Liver (tissue), 9 donors: ENCODE results near the gene AHDC1. TPM values are rescaled to one million over a fixed set of nuclear protein-coding genes. Genes with fewer than 3 reads are reported as not detected.

Source experiments
- DNase-seq: peaks from one replicate; pipeline ENCODE4 v3.0.0-alpha.2; 2017; ENCODE audit warnings: low spot score
- H3K27ac ChIP-seq, 2 donors: one replicate each; pipeline ENCODE4 v1.7.0; 2013; ENCODE audit warnings: inconsistent platforms in 2 of 2, low read length in 2 of 2, control low read depth in 1 of 2, low read depth in 1 of 2, mild to moderate bottlenecking in 1 of 2
- H3K27me3 ChIP-seq, 4 donors: one replicate each; pipeline versions ENCODE4 v1.6.1 to v1.7.0; 2013; ENCODE audit warnings: low read length in 3 of 4, inconsistent platforms in 1 of 4, mild to moderate bottlenecking in 1 of 4, moderate library complexity in 1 of 4; ENCODE audit not compliant: control insufficient read depth in 4 of 4, insufficient read depth in 4 of 4
- H3K36me3 ChIP-seq, 4 donors: one replicate each; pipeline versions ENCODE4 v1.6.1 to v1.7.0; 2013; ENCODE audit warnings: low read length in 3 of 4, mild to moderate bottlenecking in 3 of 4, low read depth in 1 of 4, moderate library complexity in 1 of 4; ENCODE audit not compliant: control insufficient read depth in 4 of 4, insufficient read depth in 3 of 4
- H3K4me1 ChIP-seq, 4 donors: one replicate each; pipeline versions ENCODE4 v1.6.1 to v1.7.0; 2013; ENCODE audit warnings: low read length in 3 of 4, mild to moderate bottlenecking in 3 of 4, moderate library complexity in 1 of 4; ENCODE audit not compliant: control insufficient read depth in 4 of 4, insufficient read depth in 4 of 4
- H3K4me3 ChIP-seq, 3 donors: one replicate each; pipeline versions ENCODE4 v1.6.1 to v1.7.0; 2013; ENCODE audit warnings: low read length in 3 of 3, control low read depth in 1 of 3, low read depth in 1 of 3, mild to moderate bottlenecking in 1 of 3
- H3K9ac ChIP-seq, 2 donors: one replicate each; pipeline ENCODE4 v1.7.0; 2013; ENCODE audit warnings: low read length in 2 of 2, mild to moderate bottlenecking in 2 of 2, moderate library complexity in 2 of 2, control low read depth in 1 of 2, low read depth in 1 of 2
- H3K9me3 ChIP-seq, 4 donors: one replicate each; pipeline versions ENCODE4 v1.6.1 to v1.7.0; 2013; ENCODE audit warnings: low read length in 3 of 4; ENCODE audit not compliant: control insufficient read depth in 4 of 4
- FOXA1 ChIP-seq: IDR thresholded peaks from 2 replicates; pipeline ENCODE4 v1.6.1; 2016; ENCODE audit warnings: antibody characterized with exemption
- FOXA2 ChIP-seq: IDR thresholded peaks from 2 replicates; pipeline ENCODE4 v1.6.1; 2016; ENCODE audit warnings: antibody characterized with exemption
- HNF4A ChIP-seq, 2 donors: conservative IDR thresholded peaks; 2 replicates each; pipeline ENCODE4 v1.6.1; 2016; ENCODE audit warnings: antibody characterized with exemption in 2 of 2, mild to moderate bottlenecking in 2 of 2
- JUND ChIP-seq, 2 donors: IDR thresholded peaks; 2 replicates each; pipeline ENCODE4 v1.6.1; 2016; ENCODE audit warnings: antibody characterized with exemption in 2 of 2
- NR2F2 ChIP-seq: IDR thresholded peaks from 2 replicates; pipeline ENCODE4 v1.6.1; 2016; ENCODE audit warnings: antibody characterized with exemption
- RAD21 ChIP-seq, 2 donors: IDR thresholded peaks; 2 replicates each; pipeline ENCODE4 v1.6.1; 2016; ENCODE audit warnings: antibody characterized with exemption in 2 of 2, mild to moderate bottlenecking in 2 of 2
- RXRA ChIP-seq, 2 donors: IDR thresholded peaks; 2 replicates each; pipeline ENCODE4 v1.6.1; 2017 to 2018; ENCODE audit warnings: antibody characterized with exemption in 2 of 2, mild to moderate bottlenecking in 1 of 2
- SP1 ChIP-seq: IDR thresholded peaks from 2 replicates; pipeline ENCODE4 v1.6.1; 2018; ENCODE audit warnings: antibody characterized with exemption, mild to moderate bottlenecking
- TAF1 ChIP-seq: conservative IDR thresholded peaks from 2 replicates; pipeline ENCODE4 v1.6.1; 2016; ENCODE audit warnings: antibody characterized with exemption, mild to moderate bottlenecking
- WGBS: extraction: QIAGEN DNeasy Blood & Tissue Kit; methylation state at CpG from one replicate; pipeline ENCODE4 v1.1.7; 2013; 5-methylcytosine and 5-hydroxymethylcytosine counted together
- polyA plus RNA-seq, 2 donors: library from polyadenylated mRNA; stranded (reverse) in 1 of 2; unstranded in 1 of 2; fragments of 200-250 nt in 1 of 2; fragments of >200 nt in 1 of 2; fragmentation: Nextera tagmentation in 1 of 2; extraction: Ambion mirVana in 1 of 2; gene quantifications; one replicate each; pipeline versions ENCODE4 v1.2.1 to v1.2.3, GENCODE V29; 2013 to 2015
- total RNA-seq, 2 donors: library from RNA; depleted of rRNA; stranded (reverse); fragments of >200 nt; gene quantifications; one replicate each; pipeline ENCODE4 v1.2.3, GENCODE V29; 2014
- TF ChIP-seq, protein P1 (sequence below): IDR thresholded peaks from 2 replicates; pipeline ENCODE4 v1.6.1; 2016; ENCODE audit warnings: antibody characterized with exemption
- TF ChIP-seq, protein P2 (sequence below): IDR thresholded peaks from 2 replicates; pipeline ENCODE4 v1.6.1; 2016; ENCODE audit warnings: antibody characterized with exemption, mild to moderate bottlenecking
- TF ChIP-seq, protein P3 (sequence below): fragments of 150-350 bp; IDR thresholded peaks from 2 replicates; pipeline ENCODE4 v1.5.1; 2017; ENCODE audit warnings: improper control_type of control experiment, low read depth, low read length; ENCODE audit not compliant: missing input control
- TF ChIP-seq, protein P4 (sequence below): IDR thresholded peaks from 2 replicates; pipeline ENCODE4 v1.6.1; 2016; ENCODE audit warnings: antibody characterized with exemption
- donor health status: healthy.
- donor health status: healthy.
- donor health status: healthy.
- donor health status: healthy.
- donor health status: healthy.

AHDC1 gene
- total and polyA plus RNA-seq, 4 donors, result 2.4 to 6.5 (median 5.5) TPM

DNA sequence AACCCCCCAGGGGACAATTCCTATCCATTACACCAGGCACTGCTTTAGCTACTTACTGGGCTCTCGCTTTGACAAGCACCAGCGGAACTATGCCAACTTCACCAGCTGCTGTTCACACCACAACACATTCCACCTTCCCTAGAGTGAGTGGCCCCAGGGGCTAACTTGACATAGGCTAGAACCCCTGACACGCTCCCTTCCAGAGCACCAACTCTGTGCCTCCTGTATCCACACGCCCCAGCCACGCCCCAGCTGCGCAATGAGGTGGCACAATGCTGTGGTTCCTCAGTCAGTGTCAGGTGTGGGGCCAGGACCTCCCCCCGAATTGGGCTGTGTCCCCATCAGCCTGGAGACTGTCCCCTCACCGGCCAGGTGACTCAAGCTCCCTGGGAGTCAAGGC is 42.7 kb upstream of the AHDC1 start:
- no peaks in the 10 kb centered on the region for H3K36me3 ChIP-seq
- TF ChIP-seq, protein P1, sequence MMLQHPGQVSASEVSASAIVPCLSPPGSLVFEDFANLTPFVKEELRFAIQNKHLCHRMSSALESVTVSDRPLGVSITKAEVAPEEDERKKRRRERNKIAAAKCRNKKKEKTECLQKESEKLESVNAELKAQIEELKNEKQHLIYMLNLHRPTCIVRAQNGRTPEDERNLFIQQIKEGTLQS, result no peak
- no peak for TF ChIP-seq FOXA2
- no peak overlapping the region for H3K4me3 ChIP-seq
- H3K9ac ChIP-seq, result no peak overlapping the region
- 93% methylated on average over 8 of the region's 8 CpGs for WGBS
- H3K27ac ChIP-seq, result no peak overlapping the region
- H3K27me3 ChIP-seq, result no peaks in the 10 kb centered on the region
- H3K4me1 ChIP-seq, result no peaks in the 10 kb centered on the region
- no peak for DNase-seq
- H3K9me3 ChIP-seq, result no peaks in the 10 kb centered on the region

DNA sequence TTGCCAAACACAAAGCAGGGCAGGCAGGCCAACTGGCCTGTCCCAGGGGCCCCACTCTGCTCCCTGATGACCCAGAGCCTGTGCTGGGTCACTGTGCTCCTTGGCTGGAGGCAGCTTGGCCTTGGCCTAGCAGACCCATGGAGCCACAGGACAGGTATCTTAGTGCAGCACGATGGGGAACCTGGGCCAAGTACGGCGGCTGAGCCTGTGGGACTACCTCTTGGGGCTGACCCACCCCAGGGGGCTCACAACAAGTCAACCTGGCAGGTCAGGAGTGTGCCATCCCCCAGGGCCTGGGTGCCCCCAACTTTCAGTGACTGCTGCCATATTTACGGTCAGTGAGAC is 41.1 kb upstream of the AHDC1 start:
- Histone ChIP-seq H3K36me3 (no peaks in the 10 kb centered on the region), H3K27me3 (no peaks in the 10 kb centered on the region), H3K4me1 (no peaks in the 10 kb centered on the region), H3K27ac (no peak overlapping the region), H3K9me3 (no peaks in the 10 kb centered on the region), H3K4me3 (no peak overlapping the region), H3K9ac (no peak overlapping the region)
- 98% methylated on average over 4 of the region's 4 CpGs for WGBS
- DNase-seq, result no peak
- TF ChIP-seq RXRA (IDR thresholded peaks at IDR 0.05) (no peak), FOXA2 (no peak), SP1 (no peak), RAD21 (IDR thresholded peaks at IDR 0.05) (no peak), FOXA1 (no peak), TAF1 (no peak), JUND (IDR thresholded peaks at IDR 0.05) (no peak), NR2F2 (no peak), HNF4A (conservative IDR thresholded peaks at IDR 0.05) (no peak)
- TF ChIP-seq, protein P2, sequence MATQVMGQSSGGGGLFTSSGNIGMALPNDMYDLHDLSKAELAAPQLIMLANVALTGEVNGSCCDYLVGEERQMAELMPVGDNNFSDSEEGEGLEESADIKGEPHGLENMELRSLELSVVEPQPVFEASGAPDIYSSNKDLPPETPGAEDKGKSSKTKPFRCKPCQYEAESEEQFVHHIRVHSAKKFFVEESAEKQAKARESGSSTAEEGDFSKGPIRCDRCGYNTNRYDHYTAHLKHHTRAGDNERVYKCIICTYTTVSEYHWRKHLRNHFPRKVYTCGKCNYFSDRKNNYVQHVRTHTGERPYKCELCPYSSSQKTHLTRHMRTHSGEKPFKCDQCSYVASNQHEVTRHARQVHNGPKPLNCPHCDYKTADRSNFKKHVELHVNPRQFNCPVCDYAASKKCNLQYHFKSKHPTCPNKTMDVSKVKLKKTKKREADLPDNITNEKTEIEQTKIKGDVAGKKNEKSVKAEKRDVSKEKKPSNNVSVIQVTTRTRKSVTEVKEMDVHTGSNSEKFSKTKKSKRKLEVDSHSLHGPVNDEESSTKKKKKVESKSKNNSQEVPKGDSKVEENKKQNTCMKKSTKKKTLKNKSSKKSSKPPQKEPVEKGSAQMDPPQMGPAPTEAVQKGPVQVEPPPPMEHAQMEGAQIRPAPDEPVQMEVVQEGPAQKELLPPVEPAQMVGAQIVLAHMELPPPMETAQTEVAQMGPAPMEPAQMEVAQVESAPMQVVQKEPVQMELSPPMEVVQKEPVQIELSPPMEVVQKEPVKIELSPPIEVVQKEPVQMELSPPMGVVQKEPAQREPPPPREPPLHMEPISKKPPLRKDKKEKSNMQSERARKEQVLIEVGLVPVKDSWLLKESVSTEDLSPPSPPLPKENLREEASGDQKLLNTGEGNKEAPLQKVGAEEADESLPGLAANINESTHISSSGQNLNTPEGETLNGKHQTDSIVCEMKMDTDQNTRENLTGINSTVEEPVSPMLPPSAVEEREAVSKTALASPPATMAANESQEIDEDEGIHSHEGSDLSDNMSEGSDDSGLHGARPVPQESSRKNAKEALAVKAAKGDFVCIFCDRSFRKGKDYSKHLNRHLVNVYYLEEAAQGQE, result no peak
- TF ChIP-seq, protein P3, sequence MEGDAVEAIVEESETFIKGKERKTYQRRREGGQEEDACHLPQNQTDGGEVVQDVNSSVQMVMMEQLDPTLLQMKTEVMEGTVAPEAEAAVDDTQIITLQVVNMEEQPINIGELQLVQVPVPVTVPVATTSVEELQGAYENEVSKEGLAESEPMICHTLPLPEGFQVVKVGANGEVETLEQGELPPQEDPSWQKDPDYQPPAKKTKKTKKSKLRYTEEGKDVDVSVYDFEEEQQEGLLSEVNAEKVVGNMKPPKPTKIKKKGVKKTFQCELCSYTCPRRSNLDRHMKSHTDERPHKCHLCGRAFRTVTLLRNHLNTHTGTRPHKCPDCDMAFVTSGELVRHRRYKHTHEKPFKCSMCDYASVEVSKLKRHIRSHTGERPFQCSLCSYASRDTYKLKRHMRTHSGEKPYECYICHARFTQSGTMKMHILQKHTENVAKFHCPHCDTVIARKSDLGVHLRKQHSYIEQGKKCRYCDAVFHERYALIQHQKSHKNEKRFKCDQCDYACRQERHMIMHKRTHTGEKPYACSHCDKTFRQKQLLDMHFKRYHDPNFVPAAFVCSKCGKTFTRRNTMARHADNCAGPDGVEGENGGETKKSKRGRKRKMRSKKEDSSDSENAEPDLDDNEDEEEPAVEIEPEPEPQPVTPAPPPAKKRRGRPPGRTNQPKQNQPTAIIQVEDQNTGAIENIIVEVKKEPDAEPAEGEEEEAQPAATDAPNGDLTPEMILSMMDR, result no peak
- TF ChIP-seq, protein P1, result no peak
- TF ChIP-seq, protein P4, sequence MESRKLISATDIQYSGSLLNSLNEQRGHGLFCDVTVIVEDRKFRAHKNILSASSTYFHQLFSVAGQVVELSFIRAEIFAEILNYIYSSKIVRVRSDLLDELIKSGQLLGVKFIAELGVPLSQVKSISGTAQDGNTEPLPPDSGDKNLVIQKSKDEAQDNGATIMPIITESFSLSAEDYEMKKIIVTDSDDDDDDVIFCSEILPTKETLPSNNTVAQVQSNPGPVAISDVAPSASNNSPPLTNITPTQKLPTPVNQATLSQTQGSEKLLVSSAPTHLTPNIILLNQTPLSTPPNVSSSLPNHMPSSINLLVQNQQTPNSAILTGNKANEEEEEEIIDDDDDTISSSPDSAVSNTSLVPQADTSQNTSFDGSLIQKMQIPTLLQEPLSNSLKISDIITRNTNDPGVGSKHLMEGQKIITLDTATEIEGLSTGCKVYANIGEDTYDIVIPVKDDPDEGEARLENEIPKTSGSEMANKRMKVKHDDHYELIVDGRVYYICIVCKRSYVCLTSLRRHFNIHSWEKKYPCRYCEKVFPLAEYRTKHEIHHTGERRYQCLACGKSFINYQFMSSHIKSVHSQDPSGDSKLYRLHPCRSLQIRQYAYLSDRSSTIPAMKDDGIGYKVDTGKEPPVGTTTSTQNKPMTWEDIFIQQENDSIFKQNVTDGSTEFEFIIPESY, result no peak
